Testis (tissue), 3 donors: Measurements from ENCODE around the gene C19orf53. TPM values are rescaled to one million over a fixed set of nuclear protein-coding genes. Genes with fewer than 3 reads are reported as not detected.

Source experiments
- DNase-seq: peaks from one replicate; pipeline ENCODE4 v3.0.0-alpha.2; 2019
- H3K27ac ChIP-seq, 2 donors: fragments of 200-600 bp; sonication (generic); one replicate each; pipeline ENCODE4 v1.5.1; 2019
- H3K27me3 ChIP-seq: fragments of 200-600 bp; sonication (generic); one replicate; pipeline ENCODE4 v1.5.1; 2019
- H3K36me3 ChIP-seq: fragments of 200-600 bp; sonication (generic); one replicate; pipeline ENCODE4 v1.5.1; 2017; ENCODE audit warnings: low read depth; ENCODE audit errors: missing control alignments
- H3K4me1 ChIP-seq: fragments of 200-600 bp; sonication (generic); one replicate; pipeline ENCODE4 v1.5.1; 2019
- H3K4me3 ChIP-seq, 2 donors: fragments of 200-600 bp; sonication (generic); one replicate each; pipeline ENCODE4 v1.5.1; 2017 to 2019
- H3K9me3 ChIP-seq: fragments of 200-600 bp; sonication (generic); one replicate; pipeline ENCODE4 v1.5.1; 2017
- CTCF ChIP-seq, 3 experiments: fragments of 450-650 bp in 2 of 3; fragments of 200-600 bp in 1 of 3; sonication (generic) in 1 of 3; IDR thresholded peaks; one replicate each; pipeline ENCODE4 v1.5.1; 2016 to 2019; ENCODE audit warnings: antibody characterized with exemption in 3 of 3, mild to moderate bottlenecking in 2 of 3, moderate library complexity in 1 of 3
- POLR2A ChIP-seq: fragments of 450-650 bp; IDR thresholded peaks from one replicate; pipeline ENCODE4 v1.6.1; 2017; ENCODE audit warnings: antibody characterized with exemption, mild to moderate bottlenecking, moderate library complexity
- whole genome bisulfite sequencing, 2 donors: methylation state at CpG; one replicate each; pipeline ENCODE4 v1.1.5; 2018; 5-methylcytosine and 5-hydroxymethylcytosine counted together
- intact Hi-C: fragments of 100-400 bp; cut with DNase I; formaldehyde crosslinking; loops from one replicate; pipeline ENCODE4 v1.15.1; 2023; ENCODE audit warnings: low total_unique reads
- polyA plus RNA-seq: library from polyadenylated mRNA; stranded (reverse); fragments of 350-450 nt; fragmentation: Illumina TruSeq; extraction: RNeasy Lipid Tissue Mini Kit (QIAGEN cat#74804); gene quantifications from one replicate; pipeline ENCODE4 v1.2.3, GENCODE V29; 2014; ENCODE audit warnings: low read depth, low replicate concordance; ENCODE audit not compliant: insufficient read depth
- small RNA-seq, 2 donors: library from RNA; depleted of rRNA; stranded (forward); fragments of <200 nt; gene quantifications; one replicate each; pipeline ENCODE3, GENCODE V24; 2016
- total RNA-seq, 2 donors: library from RNA; depleted of rRNA; stranded (reverse); fragments of >200 nt; gene quantifications; one replicate each; pipeline ENCODE4 v1.2.3, GENCODE V29; 2016

The C19orf53 gene
- total and polyA plus RNA-seq, 3 donors from 2014 or later: 114 to 137 (median 128) TPM

- H3K27ac ChIP-seq: no peak overlapping the region
- no peaks in the 10 kb centered on the region for H3K4me1 ChIP-seq
- no peaks in the 10 kb centered on the region for H3K9me3 ChIP-seq
- H3K27me3 ChIP-seq: no peaks in the 10 kb centered on the region
- intact Hi-C loops: no loop called here
- no peaks in the 10 kb centered on the region for H3K36me3 ChIP-seq
- 95 to 96% methylated on average over 9 of the region's 9 CpGs for WGBS, 2 donors
- no peak overlapping the region for H3K4me3 ChIP-seq
- TF ChIP-seq POLR2A: no peak
- no peak for TF ChIP-seq CTCF (IDR thresholded peaks at IDR 0.05)
- DNase-seq: no peak
Measured at GRCh38 chr19:13826652-13827235, 52.5 kb downstream of the C19orf53 start.

DNA sequence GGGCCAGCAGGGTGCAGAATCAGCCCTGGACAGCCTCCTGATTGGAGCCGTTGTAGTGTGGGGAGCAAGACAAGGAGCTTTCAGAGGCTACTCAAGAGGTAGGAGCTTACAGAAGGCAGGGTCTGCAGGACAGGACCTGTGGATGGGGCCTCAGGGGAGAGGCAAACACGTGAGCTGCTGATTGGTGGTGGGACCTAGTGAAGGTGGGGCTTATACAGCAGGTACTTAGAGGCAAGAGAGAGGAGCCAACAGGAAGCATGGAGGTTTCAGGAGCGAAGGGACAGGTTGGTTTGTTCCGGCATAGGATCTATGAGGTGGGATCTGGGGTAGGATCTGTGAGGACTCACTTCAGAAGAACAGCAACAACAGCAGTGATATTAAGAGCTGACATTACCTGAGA is 53.4 kb downstream of the C19orf53 start:
- 80 to 83% methylated on average over 4 of the region's 4 CpGs for WGBS, 2 donors
- no peak for DNase-seq
- Histone ChIP-seq H3K4me3 (no peak overlapping the region), H3K27me3 (no peaks in the 10 kb centered on the region), H3K4me1 (no peaks in the 10 kb centered on the region), H3K36me3 (no peaks in the 10 kb centered on the region), H3K27ac (no peak overlapping the region), H3K9me3 (no peaks in the 10 kb centered on the region)
- intact Hi-C loops: no loop called here
- no peak for TF ChIP-seq CTCF (IDR thresholded peaks at IDR 0.05)
- TF ChIP-seq POLR2A: no peak

Small RNA genes within 50 kb of the gene (small RNA-seq; reads per million reads assigned to genes)
- gene RN7SL619P: 0 reads per million in 2 donors

Other genes starting within 250 kb of the C19orf53 start
- gene MRI1, start 9.9 kb upstream of the C19orf53 start, total RNA-seq: 10 to 100 TPM; 26.5 to 33.0 TPM
- gene MRI1, start 9.9 kb upstream of the C19orf53 start, polyA plus RNA-seq: 6.7 TPM
- 10 to 100 TPM in 1 of 2 donors, 1 to 10 TPM in 1; 4.7 to 10.0 TPM for gene ZSWIM4, start 21.0 kb downstream of the C19orf53 start, total RNA-seq
- 3.4 TPM for gene ZSWIM4, start 21.0 kb downstream of the C19orf53 start, polyA plus RNA-seq
- gene NANOS3, start 102.7 kb downstream of the C19orf53 start, total RNA-seq: 10 to 100 TPM; 14.5 to 18.6 TPM
- gene NANOS3, start 102.7 kb downstream of the C19orf53 start, polyA plus RNA-seq: 9.3 TPM
- gene BRME1, start 131.7 kb downstream of the C19orf53 start, total RNA-seq: 10 to 100 TPM; 26.3 to 48.9 TPM
- 17.8 TPM for gene BRME1, start 131.7 kb downstream of the C19orf53 start, polyA plus RNA-seq
- gene CC2D1A, start 131.7 kb downstream of the C19orf53 start, total RNA-seq: 10 to 100 TPM; 56.6 to 62.7 TPM
- gene CC2D1A, start 131.7 kb downstream of the C19orf53 start, polyA plus RNA-seq: 31.0 TPM
- gene PODNL1, start 164.0 kb downstream of the C19orf53 start, total RNA-seq: 10 to 100 TPM; 12.6 to 14.6 TPM
- gene PODNL1, start 164.0 kb downstream of the C19orf53 start, polyA plus RNA-seq: 5.8 TPM
- 10 to 100 TPM; 79.3 to 82.6 TPM for gene DCAF15, start 178.1 kb downstream of the C19orf53 start, total RNA-seq
- gene DCAF15, start 178.1 kb downstream of the C19orf53 start, polyA plus RNA-seq: 151 TPM
- 10 to 100 TPM; 18.3 to 24.2 TPM for gene RFX1, start 231.9 kb downstream of the C19orf53 start, total RNA-seq
- 40.9 TPM for gene RFX1, start 231.9 kb downstream of the C19orf53 start, polyA plus RNA-seq